CMK (cell line): ENCODE data around the gene CENPT.
"Not testable (repeated sequence)": the region's sequence is repeated elsewhere in the genome, so short reads cannot be mapped to it uniquely, and the experiment has no call there.

Experiments used
- DNase-seq: peaks from one replicate; pipeline ENCODE4 v3.0.0-alpha.2; 2010; ENCODE audit warnings: low read depth

The CENPT gene

GRCh38 chr16:67874372-67874771, 26.9 kb upstream of the CENPT start:
- DNase-seq: no peak

DNA sequence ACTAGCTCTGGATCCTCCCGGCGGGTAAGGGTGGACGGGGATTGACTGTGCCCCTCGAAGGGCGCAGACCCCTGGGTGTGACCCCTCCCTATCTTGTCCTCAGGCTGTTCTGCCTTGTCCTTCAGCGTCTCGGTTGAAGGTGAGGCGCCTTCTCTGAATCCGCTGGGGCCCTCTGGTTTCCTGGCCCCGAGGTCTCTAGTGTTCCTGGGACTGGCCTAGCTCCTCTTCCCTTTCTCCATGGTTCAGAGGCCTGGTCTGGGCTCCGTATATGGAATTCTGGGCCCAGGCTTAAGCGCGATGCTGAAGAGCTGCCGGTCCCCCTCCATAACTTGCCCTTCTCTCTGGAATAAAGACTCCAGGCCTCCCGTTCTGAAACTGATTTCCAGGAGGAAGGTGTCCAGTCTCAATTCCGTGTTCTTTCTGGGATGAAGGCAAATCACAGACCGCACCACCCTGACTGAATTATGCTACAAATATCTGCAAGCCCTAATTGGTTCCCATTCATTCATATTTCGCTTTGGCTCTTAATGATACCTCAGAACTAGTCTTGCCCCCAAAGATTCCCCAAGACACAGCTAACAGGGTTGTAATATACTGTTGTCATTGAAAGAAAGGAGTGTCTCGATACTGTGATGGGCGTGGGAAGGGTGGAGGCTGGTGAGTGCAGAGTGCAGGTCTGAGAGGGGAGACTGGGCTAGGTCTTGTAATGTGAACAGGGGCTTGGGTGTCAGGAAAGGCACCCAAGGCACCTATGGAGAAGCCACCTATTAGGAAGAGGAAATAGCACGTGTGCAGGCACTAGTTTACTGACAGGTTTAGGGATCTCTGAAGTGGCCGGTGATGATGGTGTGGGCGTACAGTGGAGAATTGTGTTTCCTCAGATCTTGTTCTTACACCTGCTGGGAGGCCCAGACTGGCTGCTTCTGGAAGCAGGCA, 26.2 kb upstream of the CENPT start:
- DNase-seq: no peak

DNA sequence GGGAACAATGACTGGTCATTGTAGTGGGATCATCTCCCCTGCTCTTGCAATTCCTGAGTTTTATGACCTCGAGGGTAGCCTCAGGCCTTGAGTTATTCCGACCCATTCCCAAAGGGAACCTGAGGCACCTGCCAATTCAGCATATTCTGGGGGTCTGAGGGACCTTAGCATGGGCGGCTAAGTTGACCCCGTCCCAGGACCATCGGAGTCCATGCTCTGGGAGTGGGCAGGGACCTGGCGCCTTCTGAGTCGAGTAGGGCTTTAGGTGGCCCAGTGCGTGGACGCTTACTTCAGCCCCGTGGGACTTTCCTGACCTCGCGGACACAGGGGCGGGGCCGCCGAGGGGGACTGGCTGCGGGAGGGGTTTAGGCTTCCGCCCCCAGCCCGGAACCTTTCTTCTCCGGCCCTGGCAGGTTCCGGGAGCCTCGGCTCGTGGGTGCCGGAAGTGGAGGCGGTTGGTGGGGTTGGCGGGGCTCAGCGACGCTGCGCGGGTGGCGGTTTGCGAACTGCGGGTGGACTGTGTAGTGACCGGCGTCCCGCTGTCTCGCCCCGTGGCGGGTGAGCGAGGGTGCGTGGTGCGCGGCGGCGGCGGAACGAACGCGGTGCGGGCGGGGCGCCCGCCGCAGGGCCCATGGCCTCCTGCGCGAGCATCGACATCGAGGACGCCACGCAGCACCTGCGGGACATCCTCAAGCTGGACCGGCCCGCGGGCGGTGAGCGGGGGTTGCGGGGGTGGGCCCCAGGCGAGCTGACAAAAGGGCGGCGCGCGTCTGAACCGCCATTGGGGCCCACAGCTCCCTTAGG, 25.3 kb upstream of the CENPT start, which contains the start of gene EDC4:
EDC4 (plus strand) TSS at position 422 of the 804 bp plus-strand sequence; CDS start at position 632, 210 bp downstream.
- DNase-seq: peak; percentile 74

DNA sequence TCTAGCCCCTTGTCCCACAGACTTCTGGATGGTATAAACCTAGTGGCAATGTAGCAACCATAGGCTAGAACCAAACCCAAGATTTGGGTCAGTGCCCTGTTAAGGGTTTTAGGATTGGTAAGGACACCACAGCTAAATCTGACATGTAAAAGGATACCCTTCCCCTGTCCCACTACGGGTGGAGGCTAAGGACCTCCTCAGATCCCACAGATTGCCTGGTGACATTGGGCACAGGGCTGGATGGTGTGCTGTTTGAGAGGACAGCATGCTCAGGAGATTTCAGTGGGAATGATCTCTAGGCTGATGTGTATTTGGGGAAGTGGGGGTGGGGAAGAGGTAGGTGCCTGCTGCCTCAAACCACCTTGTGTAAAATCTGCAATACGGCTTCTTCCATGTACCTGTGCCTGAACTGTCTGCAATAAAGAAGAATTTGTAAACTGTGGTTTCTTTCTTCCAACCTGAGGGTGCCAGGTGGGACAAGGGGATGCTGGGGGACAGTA, 24.7 kb upstream of the CENPT start:
- no peak for DNase-seq

DNA sequence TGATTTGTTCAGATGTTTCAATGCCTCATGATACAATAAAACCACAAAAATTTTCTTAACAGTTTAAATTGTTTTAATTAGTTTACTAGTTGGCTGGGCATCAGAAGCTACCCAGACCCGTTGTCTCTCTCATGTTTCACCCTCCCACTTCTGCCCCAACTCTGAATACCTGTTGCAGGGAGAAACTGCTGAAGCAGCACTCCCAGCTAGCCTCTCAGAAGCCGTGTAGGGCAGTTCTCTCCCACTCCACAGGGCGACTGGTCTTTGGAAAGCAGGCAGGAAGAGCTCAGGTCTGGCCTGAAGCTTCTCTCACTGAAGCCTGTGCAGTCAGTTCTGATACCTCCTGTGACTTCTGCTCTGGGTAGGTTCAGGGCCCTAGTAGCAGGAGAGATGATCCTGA, 23.8 kb upstream of the CENPT start:
- no peak for DNase-seq

DNA sequence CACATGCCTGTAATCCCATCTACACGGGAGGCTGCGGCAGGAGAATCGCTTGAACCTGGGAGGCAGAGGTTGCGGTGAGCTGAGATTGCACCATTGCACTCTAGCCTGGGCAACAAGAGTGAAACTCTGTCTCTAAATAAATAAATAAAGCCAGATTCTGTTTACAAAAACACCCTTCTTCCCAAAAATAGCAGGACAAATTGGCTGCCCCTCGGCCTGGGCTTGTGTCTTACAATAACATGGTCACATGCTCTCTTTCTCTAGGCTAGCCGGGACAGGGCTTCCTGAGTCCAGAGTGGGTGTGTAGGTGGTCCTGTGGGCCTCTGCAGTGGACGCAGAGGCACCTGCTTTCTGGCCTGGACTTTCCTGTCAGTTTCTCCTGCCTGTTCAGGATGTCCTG, 22.2 kb upstream of the CENPT start:
- DNase-seq: no peak

DNA sequence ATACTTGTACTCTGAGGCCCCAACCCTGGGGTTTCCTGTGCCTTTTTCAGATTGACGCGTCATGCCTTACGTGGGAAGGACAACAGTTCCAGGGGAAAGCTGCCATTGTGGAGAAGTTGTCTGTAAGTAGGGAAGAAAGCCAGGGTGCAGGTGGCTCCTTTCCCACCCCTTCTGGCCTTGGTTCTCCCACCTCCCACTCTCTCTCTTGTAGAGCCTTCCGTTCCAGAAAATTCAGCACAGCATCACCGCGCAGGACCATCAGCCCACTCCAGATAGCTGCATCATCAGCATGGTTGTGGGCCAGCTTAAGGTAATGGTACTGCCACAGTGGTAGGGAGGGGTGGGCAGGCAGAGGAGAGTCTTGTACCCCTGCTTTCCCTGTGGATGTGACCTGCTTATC, 20.8 kb upstream of the CENPT start:
- DNase-seq: no peak

DNA sequence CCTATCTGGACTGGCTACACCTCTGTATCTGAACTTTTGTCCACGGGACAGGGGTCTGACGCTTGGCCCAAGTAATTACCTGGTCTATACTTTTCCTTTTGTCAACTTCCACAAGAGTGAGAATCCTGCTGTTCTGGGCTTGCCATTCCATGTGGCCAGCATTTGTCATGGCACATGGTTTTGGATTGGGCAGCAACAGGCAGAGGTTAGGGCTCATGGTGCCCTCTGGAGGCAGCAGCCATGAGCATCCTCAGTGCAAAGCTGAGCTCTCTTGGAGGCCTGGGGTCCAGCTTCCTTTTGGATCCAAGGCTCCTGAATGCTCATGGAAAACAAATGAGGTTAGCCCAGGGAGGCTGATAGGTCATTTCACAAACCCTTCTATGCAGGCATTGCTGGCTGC, 17.8 kb upstream of the CENPT start:
- no peak for DNase-seq

GRCh38 chr16:67864594-67864993, 17.1 kb upstream of the CENPT start:
- DNase-seq: no peak

DNA sequence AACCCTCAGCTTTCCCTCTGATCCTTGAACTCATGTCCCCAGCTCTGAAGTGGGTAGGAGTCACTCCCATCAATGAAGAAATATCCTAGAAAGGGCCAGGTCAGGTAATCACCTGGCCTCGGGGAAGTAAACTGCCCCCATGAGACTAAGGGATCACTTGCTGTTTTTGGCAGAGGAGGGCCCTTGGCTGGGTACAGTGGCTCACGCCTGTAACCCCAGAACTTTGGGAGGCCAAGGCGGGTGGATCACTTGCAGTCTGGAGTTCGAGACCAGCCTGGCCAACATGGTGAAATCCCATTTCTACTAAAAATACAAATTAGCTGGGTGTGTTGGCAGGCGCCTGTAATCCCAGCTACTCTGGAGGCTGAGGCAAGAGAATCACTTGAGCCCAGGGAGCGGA, 16.6 kb upstream of the CENPT start:
- DNase-seq: not testable (repeated sequence)

GRCh38 chr16:67862623-67863583, 15.4 kb upstream of the CENPT start:
- DNase-seq: no peak

GRCh38 chr16:67861877-67862276, 14.4 kb upstream of the CENPT start:
- DNase-seq: no peak

DNA sequence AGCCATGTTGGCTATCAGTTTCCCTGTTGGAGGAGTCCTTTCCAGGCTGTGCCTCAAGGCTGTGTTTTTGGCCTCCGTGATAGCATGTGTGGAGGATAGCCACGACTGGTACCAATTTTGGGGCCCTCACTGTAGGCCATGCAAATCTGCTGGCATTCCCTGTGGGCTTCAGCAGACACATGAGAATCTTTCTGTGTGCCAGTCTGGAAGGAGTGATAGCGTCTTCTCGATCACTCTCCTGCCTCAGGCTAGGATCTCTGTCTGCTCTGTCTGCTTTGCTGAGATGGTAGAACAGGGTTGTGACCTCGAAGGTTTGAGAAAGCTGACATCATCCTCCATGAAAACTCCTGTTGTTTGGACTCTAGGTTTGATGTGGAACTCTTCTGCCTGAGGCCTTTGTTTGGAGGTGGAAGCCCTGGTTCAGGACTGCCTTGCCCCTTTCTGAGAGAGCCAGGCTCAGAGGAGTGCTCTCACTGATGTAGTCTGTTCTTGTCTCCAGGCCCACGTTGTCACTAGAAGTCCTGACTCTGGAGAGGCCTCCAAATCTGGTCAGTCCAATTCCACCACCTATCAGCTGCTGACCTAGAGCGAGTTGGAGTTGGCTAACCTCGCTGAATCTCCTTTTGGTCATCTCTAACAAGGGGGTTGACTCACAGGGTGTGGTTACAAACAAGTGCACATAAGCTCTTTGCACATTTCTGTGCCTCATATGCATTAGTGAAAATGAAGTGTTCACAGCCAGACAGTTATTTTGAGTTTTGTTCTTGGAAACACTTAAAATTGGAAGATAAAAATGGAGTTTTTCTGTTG, 13.3 kb upstream of the CENPT start:
- DNase-seq: no peak

DNA sequence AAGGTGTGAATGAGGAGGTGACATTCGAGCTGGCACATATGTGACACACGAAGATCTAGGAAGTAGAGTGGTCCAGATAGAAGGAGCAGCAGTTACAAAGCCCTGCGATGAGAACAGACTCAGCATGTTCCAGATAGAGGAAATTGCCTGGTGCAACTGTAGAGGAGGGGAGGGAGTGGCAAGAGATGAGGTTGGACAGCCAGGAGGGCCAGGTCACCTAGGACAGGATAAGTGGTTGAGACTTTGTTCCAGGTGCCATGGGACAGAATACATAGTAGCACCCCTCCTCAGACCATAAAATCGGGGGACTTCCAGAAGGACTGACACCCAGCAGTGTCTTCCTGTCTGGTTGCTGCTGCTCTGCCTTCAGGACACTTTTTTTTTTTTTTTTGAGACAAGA, 11.0 kb upstream of the CENPT start:
- no peak for DNase-seq

DNA sequence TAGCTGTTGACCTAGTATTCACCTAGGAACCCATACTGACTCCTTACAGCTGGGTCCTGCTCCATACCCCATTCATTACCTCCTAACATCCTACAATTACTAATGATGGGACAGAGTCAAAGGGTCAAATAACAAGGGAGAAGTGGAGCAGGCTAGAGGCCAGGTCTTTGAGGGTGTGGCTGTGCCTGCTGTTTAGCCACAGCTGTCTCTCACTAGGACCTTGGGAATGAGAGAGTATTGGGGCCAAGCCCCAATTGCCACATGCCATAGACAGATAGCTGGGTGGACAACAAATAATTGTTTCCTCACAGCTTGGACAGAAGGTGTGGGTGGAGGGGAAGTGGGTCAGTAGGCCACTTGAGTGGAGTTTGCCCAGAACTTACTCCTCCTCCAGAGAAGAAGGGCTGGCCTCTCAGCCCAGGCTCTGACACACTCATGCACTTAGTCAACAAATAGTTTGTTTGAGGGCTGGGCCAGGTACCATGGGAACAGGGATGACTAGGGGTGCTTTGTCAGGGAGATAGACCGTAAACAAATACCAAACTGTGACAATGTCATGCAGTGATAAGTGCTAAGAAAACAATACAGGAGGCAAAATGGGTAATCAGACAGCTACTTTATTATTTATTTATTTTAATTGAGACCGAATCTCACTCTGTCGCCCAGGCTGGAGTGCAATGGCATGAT, 10.2 kb upstream of the CENPT start:
- DNase-seq: no peak

DNA sequence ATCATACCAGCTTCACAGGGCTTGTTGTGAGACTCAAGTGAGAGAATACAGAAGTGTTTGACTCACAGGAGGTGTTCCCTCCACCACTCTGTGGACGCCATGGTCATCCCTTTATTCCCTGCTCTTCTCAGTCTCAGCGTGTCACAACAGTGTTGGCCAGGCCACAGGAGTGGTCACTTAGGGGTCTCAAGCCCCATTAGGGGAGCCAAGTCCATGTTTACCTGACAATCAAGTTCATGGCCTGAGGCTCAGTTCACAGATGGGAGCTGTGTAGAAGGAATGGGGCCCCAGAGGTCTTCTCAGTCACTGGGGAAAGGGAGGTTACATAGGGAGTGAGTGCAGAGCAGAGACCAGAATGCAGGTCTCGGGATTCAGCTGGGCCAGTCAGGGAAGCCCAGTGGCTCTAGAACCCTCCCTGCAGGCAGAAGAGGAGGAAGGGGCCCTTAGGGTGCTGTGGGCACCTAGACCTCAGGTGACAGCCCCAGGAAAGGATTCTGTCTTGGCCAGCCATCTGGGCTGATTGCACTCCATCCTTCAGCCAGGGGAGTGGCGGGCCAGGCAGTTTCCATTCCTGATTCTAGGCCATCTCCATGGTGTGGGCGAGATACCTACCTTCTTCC, 9.5 kb upstream of the CENPT start:
- no peak for DNase-seq

GRCh38 chr16:67855789-67856188, 8.3 kb upstream of the CENPT start:
- DNase-seq: no peak

DNA sequence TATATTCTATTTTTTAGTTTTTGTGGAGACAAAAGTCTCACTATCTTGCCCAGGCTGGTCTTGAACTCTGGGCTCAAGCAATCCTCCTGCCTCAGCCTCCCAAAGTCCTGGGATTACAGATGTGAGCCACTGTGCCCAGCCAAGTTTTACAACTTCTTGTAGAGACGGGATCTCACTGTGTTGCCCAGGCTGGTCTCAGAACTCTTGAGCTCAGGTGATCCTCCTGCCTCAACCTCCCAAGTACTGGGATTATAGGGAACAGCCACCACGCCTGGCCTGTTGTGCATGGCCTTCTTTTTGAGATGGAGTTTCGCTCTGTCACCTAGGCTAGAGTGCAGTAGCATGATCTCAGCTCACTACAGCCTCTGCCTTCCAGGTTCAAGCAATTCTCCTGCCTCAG, 6.2 kb upstream of the CENPT start:
- no peak for DNase-seq

DNA sequence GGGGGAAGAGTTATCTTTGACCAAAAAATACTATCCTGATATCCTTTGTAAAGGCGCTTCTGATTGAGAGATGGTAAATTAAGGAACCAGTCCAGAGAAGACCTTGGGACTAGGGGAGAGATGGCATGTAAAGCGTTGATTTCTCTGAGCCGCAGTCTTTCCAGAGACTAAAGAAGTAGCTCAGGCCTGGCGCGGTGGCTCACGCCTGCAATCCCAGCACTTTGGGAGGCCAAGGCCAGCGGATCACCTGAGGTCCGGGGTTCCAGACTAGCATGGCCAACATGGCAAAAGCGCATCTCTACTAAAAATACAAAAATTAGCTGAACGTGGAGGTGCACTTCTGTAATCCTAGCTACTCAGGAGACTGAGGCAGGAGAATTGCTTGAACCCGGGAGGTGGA, 625 bp upstream of the CENPT start:
- no peak for DNase-seq
